NCI-H2171 treated with DMSO at 0.1 percent for 48 hours (cell line): ENCODE measurements around the gene SLAMF6.
"Not testable (repeated sequence)": the region's sequence is repeated elsewhere in the genome, so short reads cannot be mapped to it uniquely, and the experiment has no call there.

Experiments
- DNase-seq: peaks from one replicate; lab custom pipeline; 2025; lab: John Stamatoyannopoulos, UW

SLAMF6 gene

DNA sequence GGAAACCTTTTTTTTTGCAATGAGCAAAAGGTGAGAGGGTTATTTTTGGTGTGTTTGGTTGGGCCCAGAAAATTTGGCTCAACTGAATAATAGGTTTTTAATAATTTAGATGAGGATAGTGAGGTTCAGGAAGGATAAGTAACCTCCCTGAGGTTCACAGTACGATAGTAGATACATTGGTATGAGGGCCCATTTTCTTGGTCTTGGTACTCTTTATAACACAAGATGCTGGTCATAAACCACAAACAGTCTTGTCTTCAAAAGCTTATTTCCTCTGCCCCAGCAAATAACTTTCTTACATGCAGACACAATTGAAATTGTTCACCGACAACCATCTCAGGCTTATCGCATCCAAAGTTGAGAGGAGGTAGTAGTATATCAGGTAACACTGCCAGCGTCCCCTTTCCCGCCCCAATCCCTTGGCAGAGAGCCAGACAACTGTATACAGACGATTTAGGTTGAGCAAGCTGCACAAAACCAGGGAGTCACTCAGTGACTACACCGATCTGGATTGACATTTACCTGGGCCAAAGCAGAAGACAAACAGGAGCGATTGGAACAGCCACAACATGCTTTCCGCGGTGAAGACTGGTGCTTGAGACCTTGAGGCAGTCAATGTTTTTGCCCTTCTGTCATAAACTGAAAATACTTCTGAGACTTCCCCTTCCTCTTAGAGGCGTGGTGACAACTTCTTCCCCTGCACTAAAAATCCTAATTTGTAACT is at the start of gene SLAMF6:
SLAMF6 (minus strand) TSS at position 634 of the 724 bp plus-strand sequence; CDS start at position 571, 63 bp downstream.
- DNase-seq = peak; percentile 28

DNA sequence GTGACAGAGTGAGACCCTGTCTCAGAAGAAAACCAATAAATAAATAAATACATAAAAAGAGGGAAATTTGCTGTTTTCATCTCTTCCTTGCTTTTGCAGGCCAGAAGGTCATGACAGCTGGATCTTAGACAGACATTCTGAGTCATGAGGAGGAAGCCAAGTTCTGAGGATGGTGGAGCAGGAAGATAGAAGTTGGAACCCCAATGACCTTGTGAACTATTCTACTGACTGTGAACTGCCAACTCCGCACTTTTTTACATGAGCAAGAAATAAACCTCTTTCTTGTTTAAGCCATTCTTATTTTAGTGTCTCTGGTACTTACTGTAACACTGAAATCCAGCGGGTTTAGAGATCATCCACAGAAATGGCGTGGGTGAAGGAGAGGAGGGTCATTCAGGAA is 47.8 kb upstream of the SLAMF6 start:
- no peak for DNase-seq

DNA sequence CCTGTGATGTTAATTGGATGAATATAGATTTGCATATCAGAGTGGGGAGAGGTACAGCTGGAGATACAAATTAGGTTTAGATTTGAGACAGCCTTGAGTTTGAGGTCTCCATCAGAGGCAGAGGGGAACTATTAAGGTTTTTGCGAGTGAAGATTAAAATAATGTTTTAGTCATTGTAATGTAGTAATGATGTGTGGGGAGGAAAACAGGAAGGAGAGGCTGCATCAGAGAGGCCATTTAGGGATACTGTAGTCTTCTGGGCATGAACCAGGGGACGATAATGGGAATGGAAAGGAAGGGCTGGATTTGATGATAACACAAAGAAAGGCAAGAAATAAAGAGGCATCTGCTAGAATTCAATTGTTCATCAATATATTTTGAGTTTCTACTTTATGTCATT is 46.8 kb upstream of the SLAMF6 start:
- DNase-seq = no peak

DNA sequence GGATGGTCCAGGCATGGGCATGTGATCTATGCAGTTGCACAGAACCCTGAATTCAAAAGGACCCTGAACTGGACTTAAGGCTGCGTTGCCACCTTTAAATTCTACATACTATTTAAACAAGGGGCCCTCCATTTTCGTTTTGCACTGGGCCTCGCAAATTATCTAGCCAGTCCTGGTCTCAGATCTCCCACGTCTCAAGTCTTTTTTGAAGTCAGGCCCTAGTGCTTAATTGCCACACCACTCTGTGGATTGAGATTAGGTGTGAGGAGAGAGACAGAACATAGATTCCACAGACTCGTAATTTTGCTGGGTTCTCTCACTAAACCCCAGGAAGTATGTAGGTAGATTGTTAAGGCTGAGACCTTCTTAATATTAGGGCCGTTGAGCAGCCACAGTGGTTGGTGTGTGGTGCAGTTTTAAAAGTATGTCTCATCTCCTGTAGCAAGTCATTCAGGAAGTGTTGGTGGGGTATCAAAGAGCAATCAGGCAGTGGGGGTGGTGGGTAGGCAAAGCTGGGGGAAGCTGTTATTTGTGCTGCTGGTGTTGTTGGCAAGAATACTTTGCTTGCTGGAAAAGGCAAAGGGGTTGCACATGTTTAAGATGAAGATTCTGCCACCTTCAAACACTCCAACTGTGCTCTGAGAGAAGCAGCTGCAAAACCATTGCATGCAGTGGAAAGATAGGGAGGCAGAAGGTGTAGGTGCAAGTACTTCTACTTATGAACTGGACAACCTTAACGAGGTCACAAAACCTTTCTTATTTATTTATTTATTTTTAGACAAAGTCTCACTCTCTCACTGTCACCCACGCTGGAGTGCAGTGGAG is 45.0 kb upstream of the SLAMF6 start:
- no peak for DNase-seq

DNA sequence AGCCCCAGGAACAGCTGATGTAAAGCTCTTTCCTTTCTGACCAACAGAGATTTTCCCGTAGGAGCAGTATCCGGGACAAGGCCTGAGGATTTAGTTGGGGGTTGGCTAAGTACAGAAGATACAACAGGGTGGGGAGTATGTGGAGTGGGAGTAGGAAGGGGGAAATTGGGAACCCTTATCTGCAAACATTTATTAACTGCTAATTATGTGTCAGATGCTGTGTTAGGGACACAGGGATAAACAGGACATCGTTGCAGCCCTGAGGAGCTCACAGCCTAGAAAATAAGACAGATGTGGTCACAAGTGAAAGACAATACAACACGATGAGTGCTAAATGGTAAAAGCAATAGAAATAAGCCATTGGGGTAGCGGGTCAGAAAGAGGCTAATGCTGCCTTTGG is 44.3 kb upstream of the SLAMF6 start:
- DNase-seq = no peak

DNA sequence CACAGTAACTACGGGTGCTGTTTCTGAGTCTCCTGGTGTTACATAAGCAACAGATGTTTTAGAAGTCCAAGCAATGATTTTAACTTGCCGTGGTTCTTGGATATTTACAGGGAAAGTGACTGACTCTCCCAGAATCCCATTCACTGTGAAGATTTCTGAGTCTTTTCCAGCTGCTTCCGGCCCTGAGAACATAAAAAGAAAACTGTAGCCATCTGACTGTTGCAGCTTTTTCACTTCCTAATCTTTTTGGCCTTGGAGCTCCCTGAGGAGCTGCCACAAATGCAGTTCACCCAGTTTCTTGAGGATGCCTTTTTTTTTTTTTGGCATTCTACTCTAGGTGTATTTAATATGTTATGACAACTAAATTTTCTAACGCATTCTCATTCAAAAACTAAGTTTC is 42.5 kb upstream of the SLAMF6 start:
- no peak for DNase-seq

DNA sequence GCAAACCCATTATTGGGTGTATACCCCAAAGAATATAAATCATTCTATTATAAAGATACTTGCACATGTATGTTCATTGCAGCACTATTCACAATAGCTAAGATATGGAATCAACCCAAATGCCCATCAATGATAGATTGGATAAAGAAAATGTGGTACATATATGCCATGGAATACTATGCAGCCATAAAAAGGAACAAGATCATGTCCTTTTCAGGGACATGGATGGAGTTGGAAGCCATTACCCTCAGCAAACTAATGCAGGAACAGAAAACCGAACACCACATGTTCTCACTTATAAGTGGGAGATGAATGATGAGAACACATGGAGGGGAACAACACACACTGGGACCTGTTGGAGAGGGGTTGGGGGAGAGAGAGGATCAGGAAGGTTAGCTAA is 40.2 kb upstream of the SLAMF6 start:
- DNase-seq = not testable (repeated sequence)

DNA sequence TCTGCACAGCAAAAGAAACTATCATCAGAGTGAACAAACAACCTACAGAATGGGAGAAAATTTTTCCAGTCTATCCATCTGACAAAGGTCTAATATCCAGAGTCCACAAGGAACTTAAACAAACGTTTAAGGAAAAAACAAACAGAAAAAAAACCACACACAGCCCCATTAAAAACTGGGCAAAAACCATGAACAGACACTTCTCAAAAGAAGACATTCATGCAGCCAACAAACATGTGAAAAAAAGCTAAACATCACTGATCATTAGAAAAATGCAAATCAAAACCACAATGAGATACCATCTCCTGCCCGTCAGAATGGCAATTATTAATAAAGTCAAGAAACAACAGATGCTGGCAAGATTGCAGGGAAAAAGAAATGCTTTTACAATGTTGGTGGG is 39.7 kb upstream of the SLAMF6 start:
- DNase-seq = not testable (repeated sequence)

DNA sequence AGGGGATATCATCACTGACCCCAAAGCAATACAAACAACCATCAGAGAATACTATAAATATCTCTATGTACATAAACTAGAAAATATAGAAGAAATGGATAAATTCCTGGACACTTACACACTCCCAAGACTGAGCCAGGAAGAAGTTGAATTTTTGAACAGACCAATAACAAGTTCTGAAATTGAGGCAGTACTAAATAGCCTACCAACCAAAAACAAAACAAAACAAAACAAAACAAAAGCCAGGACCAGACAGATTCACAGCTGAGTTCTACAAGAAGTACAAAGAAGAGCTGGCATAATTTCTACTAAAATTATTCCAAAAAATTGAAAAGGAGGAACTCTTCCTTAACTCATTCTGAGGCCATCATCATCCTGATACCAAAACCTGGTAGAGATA is 37.8 kb upstream of the SLAMF6 start:
- no peak for DNase-seq

DNA sequence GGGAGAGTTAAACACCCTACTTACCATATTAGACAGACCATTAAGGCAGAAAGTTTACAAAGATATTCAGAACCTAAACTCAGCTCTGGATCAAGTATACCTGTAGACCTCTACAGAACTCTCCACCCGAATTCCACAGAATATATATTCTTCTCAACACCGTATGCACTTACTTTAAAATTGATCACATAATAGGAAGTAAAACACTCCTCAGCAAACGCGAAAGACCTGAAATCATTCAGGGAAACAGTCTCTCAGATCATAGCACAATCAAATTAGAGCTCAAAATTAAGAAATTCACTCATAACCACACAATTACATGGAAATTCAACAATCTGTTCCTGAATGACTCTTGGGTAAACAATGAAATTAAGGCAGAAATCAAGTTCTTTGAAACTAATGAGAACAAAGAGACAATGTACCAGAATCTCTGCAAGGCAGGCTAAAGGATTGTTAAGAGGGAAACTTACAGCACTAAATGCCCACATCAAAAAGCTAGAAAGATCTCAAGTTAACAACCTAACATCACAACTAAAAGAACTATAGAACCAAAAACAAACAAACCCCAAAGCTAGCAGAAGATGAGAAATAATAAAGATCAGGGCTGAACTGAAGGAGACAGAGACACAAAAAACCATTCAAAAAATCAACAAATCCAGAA is 37.1 kb upstream of the SLAMF6 start:
- DNase-seq = no peak

DNA sequence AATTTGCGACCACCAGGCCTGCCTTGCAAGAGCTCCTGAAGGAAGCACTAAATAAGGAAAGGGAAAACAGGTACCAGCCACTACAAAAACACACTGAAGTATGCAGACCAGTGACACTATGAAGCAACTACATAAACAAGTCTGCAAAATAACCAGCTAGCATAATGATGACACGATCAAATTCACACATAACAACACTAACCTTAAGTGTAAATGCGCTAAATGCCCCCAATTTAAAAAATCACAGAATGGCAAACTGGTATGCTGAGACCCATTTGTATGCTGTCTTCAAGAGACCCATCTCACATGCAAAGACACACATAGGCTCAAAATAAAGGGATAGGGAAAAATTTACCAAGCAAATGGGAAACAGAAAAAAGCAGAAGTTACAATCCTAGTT is 36.4 kb upstream of the SLAMF6 start:
- DNase-seq = not testable (repeated sequence)

DNA sequence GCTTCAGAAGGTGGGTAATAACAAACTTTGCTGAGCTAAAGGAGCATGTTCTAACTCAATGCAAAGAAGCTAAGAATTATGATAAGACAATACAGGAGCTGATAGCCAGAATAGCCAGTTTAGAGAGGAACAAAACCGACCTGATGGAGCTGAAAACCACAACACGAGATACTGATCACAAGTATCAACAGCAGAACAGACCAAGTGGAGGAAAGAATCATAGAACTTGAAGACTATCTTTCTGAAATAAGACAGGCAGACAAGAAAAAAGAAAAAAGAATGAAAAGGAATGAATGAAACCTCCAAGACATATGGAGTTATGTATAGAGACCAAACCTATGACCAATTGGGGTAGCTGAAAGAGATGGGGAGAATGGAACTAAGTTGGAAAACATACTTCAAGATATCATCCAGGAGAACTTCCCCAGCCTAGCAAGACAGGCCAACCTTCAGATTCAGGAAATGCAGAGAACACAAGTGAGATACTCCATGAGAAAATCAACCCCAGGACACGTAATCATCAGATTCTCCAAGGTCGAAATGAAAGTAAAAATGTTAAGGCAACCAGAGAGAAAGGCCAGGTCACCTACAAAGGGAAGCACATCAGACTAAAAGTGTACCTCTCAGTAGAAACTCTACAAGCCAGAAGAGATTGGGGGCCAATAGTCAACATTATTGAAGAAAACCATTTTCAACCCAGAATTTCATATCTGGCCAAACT is 35.8 kb upstream of the SLAMF6 start:
- DNase-seq = no peak

DNA sequence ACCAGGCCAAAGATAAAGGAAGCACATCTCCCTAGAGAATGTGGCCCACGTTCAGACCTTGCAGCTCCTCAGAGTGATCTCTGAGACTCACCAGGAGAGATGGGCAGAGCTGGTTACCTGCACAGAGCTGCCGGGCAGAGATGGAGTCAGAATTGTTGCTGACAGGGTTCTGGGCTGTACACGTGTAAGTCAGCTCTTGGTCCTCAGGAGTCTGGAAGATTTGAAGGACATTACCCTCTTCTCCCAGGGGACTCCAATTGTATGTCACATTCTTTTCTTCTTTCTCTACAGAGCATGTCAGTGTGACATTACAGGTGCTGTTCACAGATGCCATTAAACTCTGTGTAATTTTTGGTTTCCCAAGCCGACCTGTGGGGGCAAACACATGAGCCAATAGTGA is 30.7 kb upstream of the SLAMF6 start:
- DNase-seq = no peak

DNA sequence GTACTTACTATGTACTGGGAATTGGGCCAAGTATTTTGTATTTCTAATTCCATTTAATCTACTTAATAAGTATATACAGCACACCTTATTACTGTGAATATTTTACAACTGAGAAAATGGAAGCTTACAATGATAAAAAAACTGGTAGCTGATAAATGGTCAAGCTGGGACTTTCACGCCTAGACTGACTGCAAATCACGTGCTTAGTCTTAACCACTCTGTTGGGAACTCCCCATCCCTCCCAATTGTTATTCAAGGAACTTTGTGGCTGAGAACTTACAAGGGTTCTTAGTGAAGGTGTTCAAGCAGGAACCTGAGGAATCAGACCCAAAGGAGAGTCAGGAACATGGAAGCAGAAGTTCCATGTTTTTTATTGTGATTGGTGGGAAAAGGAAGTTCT is 29.4 kb upstream of the SLAMF6 start:
- DNase-seq = no peak

DNA sequence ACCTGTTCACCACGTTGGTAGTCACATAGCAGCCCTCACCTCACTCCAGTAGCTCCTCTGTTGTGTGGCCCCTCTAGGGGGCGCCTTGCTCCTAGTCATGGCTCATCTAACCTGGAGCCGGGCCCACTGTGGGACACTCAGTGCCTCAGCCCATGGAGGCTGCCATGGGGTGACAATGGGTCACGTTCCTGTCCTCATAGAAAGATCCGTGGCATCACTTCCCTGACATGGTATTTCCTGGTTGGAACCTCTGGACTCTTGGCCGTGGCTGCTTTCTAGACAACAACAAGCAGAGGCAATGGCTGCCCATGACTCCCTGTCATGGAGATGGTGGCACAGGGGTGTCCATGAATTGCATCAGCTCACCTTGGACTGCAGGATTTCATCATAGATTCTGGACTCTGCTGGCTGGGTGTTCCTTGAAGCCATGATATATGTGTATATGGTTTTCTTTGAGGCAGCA is 27.5 kb upstream of the SLAMF6 start:
- DNase-seq = no peak

DNA sequence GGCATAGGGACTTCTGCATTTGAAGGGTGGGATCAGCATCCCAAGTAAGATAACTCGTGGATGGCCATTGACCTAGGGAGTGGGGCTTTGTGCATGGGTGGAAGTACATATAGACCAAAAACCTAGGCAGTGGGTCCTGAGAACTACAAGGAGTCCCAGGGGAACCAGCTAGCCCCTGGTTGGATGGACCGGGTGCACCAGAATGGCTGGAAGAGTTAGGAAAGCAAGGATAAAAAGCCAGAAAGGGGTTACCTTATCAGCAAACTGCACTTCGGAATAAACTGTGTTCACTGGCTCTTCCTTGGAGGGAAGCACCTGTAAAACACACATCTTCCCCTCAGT is 26.6 kb upstream of the SLAMF6 start:
- no peak for DNase-seq

DNA sequence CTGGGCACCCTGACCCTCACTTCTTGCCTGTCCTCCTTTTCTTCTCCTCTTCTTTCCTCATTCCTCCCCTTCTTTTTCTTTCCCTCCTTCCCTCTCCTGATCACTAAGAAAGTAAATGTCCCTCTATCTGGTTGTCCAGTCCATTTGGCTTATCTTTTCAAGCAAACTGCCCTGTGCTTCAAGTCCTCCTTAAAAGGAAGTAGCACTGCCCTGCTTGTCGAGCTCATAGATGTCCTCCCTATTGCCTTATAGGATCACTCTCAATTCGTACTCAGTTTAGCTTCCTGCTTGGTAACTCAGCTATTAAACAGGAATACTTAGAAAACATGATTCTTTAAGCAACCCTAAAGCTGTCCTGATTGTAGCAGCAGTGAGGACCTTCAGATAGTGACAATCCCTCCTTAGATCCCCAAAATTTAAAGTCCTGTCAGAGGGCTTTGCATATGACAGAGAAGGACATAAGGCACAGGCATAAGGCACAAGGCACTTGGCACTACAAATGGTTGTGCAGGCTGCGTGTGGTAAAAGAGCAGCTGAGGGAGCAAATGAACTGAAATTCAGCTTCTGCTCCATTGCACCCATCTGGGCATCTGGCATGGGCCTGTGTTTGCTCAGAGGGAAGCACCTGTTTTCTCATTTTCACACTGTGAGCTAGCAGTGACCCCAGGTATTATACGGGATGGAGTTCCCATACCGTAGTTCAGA is 26.1 kb upstream of the SLAMF6 start:
- DNase-seq = peak; percentile 97

DNA sequence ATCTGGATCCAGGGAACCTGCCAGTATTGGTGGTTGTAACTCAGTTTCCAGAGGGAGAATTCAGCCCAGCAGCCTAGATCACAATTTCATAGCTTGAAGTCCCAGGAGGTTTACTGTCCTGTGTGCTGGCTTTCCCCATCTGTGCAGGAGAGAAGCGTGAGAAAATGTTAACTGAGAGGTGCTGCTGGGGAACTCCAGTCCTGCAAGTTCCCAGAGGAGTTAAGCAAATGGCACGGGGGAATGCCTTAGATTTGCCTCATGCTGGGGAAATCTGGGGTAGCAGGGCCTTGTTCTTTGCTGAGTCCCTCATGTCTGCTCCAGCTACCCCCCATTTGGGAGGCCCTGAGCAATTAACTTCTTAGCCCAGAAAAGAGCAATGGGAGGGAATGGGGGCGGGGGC is 25.1 kb upstream of the SLAMF6 start:
- DNase-seq = peak; percentile 95

DNA sequence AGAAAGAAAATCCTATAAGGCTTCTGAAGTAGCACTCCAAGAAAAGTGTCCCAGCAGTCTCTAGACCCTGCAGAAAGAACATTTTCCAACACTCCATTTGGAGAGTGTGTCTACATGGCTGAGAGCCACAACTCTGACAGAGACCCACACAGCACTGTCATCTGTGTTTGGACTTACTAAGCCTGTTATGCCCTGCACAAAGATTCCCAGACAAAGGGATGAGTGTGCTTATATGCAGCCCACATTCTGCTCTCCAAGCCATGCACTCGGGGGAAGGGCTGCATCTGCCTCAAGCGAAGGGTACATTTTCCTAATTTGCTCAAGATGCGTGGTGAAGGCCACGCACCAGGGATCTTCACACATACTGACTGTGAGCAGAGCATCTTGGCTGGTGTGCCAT is 24.4 kb upstream of the SLAMF6 start:
- no peak for DNase-seq

DNA sequence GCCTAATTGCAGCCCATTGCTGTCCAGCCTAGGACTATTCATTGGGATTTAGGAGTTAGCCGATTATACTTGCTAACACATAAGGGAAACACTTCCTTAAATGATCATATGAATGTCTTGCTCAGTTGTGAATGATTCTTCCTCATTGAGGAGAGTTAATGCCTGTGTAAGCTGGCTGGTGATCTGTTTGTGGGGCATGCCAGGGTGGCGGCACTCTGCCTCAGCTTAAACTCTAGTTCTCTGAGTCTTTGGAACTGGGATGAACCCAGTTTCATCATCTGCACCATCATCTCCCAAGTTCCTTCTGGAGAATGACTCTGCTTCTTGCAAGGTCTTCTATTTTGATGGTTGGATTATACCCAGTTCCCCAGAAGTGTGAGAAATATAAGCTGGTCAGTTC is 23.9 kb upstream of the SLAMF6 start:
- DNase-seq = no peak

DNA sequence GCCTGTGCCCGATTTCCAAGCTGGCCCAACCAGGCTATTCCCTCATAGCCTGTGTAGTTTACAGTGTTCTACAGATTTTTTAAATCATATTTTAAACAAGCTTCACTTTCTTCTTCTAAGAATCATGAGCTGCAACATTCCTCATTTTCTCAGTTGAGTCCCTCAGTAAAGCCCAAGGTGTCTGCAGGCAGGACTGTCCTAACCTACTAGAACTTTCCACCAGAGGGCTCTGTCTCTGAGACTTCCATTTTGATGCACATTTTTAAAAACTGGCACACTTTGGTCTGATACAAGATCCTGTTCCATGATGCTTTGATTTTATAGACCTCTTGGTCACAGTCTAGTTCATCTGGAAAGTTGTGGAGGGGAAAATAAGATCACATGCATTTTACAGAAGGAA is 21.6 kb upstream of the SLAMF6 start:
- DNase-seq = peak; percentile 26
